Thoracic aorta (tissue), 2 donors: ENCODE data around the gene VKORC1. TPM values are rescaled to one million over a fixed set of nuclear protein-coding genes. Genes with fewer than 3 reads are reported as not detected.
"Not testable (repeated sequence)": the region's sequence is repeated elsewhere in the genome, so short reads cannot be mapped to it uniquely, and the experiment has no call there.

Experiments used
- ATAC-seq: fragments of 150-250 bp; one replicate; pipeline ENCODE4 v1.8.0; 2017; ENCODE audit warnings: low read depth; ENCODE audit not compliant: insufficient number of reproducible peaks, low FRiP score
- DNase-seq: peaks from one replicate; pipeline ENCODE4 v3.0.0-alpha.2; 2020; ENCODE audit warnings: low spot score
- H3K27ac ChIP-seq, 2 donors: fragments of 200-600 bp; sonication (generic); 1 replicate in 1 of 2; 2 replicates in 1 of 2; pipeline ENCODE4 v1.5.1; 2016; ENCODE audit warnings: mild to moderate bottlenecking in 2 of 2, moderate library complexity in 2 of 2
- H3K27me3 ChIP-seq: fragments of 200-600 bp; sonication (generic); replicated peaks from 2 replicates; pipeline ENCODE4 v1.6.0; 2016; ENCODE audit warnings: mild to moderate bottlenecking; ENCODE audit not compliant: insufficient read depth
- H3K36me3 ChIP-seq: fragments of 200-600 bp; sonication (generic); one replicate; pipeline ENCODE4 v1.5.1; 2016
- H3K4me1 ChIP-seq, 2 donors: fragments of 200-600 bp; sonication (generic); 1 replicate in 1 of 2; 2 replicates in 1 of 2; pipeline versions ENCODE4 v1.5.1 to v1.6.0; 2016; ENCODE audit warnings: low read depth in 2 of 2, mild to moderate bottlenecking in 1 of 2; ENCODE audit not compliant: control insufficient read depth in 1 of 2
- H3K4me3 ChIP-seq: fragments of 200-600 bp; sonication (generic); 2 replicates; pipeline ENCODE4 v1.5.1; 2016; ENCODE audit warnings: mild to moderate bottlenecking
- H3K9me3 ChIP-seq: fragments of 200-600 bp; sonication (generic); 2 replicates; pipeline ENCODE4 v1.5.1; 2016
- total RNA-seq, 2 donors: library from RNA; depleted of rRNA; stranded (reverse); fragments of >200 nt; gene quantifications; one replicate each; pipeline versions ENCODE4 v1.1.0 to v1.2.3, GENCODE V29; 2016
- TF ChIP-seq, protein P1 (sequence below): fragments of 200-600 bp; sonication (generic); IDR thresholded peaks from one replicate; pipeline ENCODE4 v1.5.1; 2019; ENCODE audit warnings: antibody characterized with exemption

Gene VKORC1
- total RNA-seq, 2 donors from 2014 or later, result 88.7 to 187 TPM

DNA sequence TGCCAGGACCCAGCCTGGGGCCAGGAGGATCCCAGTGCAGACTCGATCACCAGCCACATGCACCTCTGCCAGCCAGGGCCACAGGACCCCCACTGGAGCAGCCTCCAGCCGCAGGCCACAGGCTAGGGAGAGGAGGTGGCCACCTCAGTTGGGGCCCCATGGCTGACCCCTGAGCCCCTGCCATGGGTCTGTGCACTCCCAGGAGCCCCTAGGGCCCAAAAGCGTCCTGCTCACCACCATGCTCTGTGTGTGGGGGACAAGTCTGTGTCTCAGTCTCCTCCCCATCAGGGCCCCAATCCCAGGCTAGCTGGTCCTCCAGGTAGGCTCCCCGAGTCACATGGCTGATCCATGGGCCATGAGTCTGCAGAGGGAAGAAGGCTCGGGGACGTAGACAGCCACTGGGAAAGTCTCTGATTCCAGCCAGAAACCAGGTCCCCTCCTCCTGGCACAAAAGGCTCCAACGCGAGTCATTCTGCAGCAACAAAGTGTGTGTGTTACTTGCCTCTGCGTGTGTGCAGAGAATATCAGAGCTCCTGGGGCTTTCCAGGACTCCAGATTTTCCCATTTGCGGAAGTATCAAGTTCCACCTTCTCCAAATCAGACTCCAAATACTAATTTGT, 47.0 kb upstream of the VKORC1 start:
- Histone ChIP-seq H3K27ac (peak overlapping the region; percentile 94), H3K4me3 (peak overlapping the region; percentile 75), H3K36me3 (no peaks in the 10 kb centered on the region), H3K4me1 (peaks cover 16 to 35% of the 10 kb centered on the region in 2 donors), H3K27me3 (no peaks in the 10 kb centered on the region), H3K9me3 (no peaks in the 10 kb centered on the region)
- DNase-seq (no peak), ATAC-seq (peak; percentile 24)
- TF ChIP-seq, protein P1, sequence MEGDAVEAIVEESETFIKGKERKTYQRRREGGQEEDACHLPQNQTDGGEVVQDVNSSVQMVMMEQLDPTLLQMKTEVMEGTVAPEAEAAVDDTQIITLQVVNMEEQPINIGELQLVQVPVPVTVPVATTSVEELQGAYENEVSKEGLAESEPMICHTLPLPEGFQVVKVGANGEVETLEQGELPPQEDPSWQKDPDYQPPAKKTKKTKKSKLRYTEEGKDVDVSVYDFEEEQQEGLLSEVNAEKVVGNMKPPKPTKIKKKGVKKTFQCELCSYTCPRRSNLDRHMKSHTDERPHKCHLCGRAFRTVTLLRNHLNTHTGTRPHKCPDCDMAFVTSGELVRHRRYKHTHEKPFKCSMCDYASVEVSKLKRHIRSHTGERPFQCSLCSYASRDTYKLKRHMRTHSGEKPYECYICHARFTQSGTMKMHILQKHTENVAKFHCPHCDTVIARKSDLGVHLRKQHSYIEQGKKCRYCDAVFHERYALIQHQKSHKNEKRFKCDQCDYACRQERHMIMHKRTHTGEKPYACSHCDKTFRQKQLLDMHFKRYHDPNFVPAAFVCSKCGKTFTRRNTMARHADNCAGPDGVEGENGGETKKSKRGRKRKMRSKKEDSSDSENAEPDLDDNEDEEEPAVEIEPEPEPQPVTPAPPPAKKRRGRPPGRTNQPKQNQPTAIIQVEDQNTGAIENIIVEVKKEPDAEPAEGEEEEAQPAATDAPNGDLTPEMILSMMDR, result no peak

DNA sequence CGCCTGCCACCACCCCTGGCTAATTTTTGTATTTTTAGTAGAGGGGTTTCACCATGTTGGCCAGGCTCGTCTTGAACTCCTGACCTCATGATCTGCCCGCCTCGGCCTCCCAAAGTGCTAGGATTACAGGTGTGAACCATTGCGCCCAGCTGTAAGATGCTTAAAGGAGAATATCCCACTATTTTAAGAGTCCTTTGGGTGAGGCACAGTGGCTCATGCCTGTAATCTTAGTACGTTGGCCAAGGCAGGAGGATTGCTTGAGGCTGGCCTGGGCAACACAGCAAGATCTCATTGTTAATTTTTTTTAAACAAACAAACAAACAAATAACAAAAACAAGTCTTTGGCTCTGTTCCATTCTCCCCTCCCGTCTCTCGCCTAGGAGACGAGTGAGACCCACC, 46.5 kb upstream of the VKORC1 start:
- DNase-seq, H3K9me3 ChIP-seq, ATAC-seq, H3K36me3 ChIP-seq, H3K27me3 ChIP-seq, H3K4me3 ChIP-seq: not testable (repeated sequence)
- Histone ChIP-seq H3K27ac (peak overlapping the region; percentile 94), H3K4me1 (peaks cover 16 to 35% of the 10 kb centered on the region in 2 donors)

DNA sequence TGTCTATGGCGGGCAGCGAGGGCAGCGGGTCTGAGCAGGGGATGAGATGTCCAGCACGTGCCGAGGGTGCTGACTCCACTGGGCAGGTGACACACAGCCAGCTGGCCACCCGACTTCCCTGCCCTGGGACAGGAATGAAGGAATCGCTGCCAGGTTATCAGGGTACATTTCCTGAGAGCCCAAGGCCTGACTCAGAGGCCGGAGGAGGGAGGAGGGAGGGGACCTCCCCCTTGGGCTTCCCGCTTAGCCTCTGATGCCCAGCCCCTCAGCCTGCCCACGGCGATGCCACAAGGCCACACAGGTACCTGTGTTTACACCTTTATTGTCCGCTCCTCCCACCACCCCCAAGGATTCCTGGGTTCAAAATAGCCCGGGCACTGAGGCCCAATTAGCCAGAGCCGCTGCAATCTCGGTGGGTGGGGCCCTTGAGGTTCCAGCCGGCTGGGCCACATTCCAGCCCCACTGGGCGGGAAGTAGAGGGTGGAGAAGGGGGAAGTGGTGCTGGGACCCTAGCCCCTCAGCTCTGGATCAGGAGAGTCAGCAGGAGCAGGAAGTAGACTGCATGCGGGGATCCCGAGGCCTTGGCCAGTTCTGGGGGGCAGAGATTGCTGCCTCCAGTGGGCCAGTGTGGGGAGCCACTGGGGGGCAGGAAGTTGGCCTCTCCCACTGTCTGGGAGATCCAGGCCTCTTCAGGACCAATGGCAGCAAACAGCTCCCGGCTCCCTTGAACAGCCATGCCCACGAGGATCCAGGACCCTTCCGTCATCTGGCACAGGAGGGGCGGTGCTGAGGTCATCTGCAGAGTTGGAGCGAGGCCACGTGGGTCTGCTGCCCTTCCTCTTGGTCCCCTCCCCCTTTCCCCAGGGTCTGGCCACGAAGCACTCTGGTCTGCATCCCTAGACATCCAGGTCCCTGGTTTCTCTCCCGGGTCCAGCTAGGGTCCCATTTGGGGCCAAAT, 44.3 kb upstream of the VKORC1 start:
- peak overlapping the region; percentile 63 to 94 for H3K27ac ChIP-seq
- ATAC-seq (no peak), DNase-seq (peak; percentile 64)
- peaks cover 16 to 35% of the 10 kb centered on the region in 2 donors for H3K4me1 ChIP-seq
- no peaks in the 10 kb centered on the region for H3K27me3 ChIP-seq
- peak overlapping the region; percentile 67 for H3K4me3 ChIP-seq
- no peaks in the 10 kb centered on the region for H3K9me3 ChIP-seq
- TF ChIP-seq, protein P1, result no peak
- H3K36me3 ChIP-seq, result no peaks in the 10 kb centered on the region

DNA sequence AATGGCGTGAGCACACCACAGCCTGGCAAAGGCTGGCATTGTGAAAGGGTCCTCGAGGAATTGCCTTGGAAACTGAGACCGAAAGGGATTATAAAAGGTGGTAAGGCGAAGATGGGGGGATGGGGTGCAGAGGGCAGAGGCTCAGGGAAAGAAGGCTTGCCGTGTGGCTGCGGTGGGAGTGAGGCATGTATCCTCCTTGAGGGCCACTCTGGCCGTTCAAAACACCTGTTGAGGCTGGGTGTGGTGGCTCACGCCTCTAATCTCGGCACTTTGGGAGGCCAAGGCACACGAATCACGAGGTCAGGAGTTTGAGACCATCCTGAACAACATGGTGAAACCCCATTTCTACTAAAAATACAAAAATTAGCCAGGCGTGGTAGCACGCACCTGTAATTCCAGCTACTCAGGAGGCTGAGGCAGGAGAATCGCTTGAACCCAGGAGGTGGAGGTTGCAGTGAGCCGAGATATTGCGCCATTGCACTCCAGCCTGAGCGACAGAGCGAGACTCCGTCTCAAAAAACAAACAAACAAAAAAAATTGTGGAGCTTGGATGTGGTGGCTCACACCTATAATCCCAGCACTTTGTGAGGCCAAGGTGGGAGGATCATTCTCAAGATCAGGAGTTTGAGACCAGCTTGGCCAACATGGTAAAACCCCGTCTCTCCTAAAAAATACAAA, 42.4 kb upstream of the VKORC1 start:
- H3K36me3 ChIP-seq, result not testable (repeated sequence)

DNA sequence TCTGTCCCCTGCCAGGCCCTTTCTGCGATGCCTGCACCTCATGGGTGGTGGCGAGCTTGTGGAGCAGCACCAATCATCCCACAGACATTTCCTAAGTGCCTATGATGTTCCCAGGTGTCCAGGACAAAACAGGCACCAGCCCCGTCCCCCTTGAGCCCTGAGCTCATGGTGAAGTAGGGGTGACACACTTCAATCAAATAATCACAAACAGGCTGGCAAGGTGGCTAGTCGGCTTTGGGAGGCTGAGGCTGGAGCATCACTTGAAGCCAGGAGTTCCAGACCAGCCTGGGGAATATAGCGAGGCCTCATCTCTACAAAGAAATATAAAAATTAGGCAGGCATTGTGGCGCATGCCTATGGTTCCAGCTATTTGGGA, 41.7 kb upstream of the VKORC1 start:
- H3K36me3 ChIP-seq, result peaks cover 11% of the 10 kb centered on the region
- H3K4me1 ChIP-seq, result peaks cover 11 to 23% of the 10 kb centered on the region in 2 donors
- no peak overlapping the region for H3K27ac ChIP-seq
- no peaks in the 10 kb centered on the region for H3K9me3 ChIP-seq
- DNase-seq, result no peak
- no peaks in the 10 kb centered on the region for H3K27me3 ChIP-seq
- H3K4me3 ChIP-seq, result no peak overlapping the region
- no peak for ATAC-seq
- TF ChIP-seq, protein P1, result no peak

More for the DNA sequence above, 42.4 kb upstream of the VKORC1 start:
- not testable (repeated sequence) for H3K4me3 ChIP-seq, H3K27me3 ChIP-seq, H3K9me3 ChIP-seq, ATAC-seq, DNase-seq, H3K27ac ChIP-seq
- H3K4me1 ChIP-seq, result peaks cover 16 to 30% of the 10 kb centered on the region in 2 donors
